Middle frontal gyrus (tissue), 1 donor: ENCODE results near the gene IL25.
"Not testable (repeated sequence)": the region's sequence is repeated elsewhere in the genome, so short reads cannot be mapped to it uniquely, and the experiment has no call there.

ENCODE experiments used
- DNase-seq: peaks from one replicate; pipeline ENCODE4 v3.0.0-alpha.2; 2015; ENCODE audit warnings: low spot score; ENCODE audit errors: extremely low spot score

IL25 gene

GRCh38 chr14:23409475-23409874 lies 36.9 kb downstream of the IL25 start:
- DNase-seq: no peak

- no peak for DNase-seq
Measured at GRCh38 chr14:23409966-23410635, 37.5 kb downstream of the IL25 start.

- no peak for DNase-seq
Measured at GRCh38 chr14:23411563-23412525, 39.2 kb downstream of the IL25 start.

- DNase-seq: no peak
Measured at GRCh38 chr14:23413681-23414080, 41.1 kb downstream of the IL25 start.

- no peak for DNase-seq
Measured at GRCh38 chr14:23414254-23414653, 41.6 kb downstream of the IL25 start.

- no peak for DNase-seq
Measured at GRCh38 chr14:23414906-23415820, 42.6 kb downstream of the IL25 start.

GRCh38 chr14:23415821-23416778 lies 43.5 kb downstream of the IL25 start:
- no peak for DNase-seq

- no peak for DNase-seq
Measured at GRCh38 chr14:23416801-23417200, 44.2 kb downstream of the IL25 start.

GRCh38 chr14:23417269-23417668 lies 44.7 kb downstream of the IL25 start:
- not testable (repeated sequence) for DNase-seq

- DNase-seq: no peak
Measured at GRCh38 chr14:23418021-23418420, 45.4 kb downstream of the IL25 start.

GRCh38 chr14:23419646-23420045 lies 47.0 kb downstream of the IL25 start:
- DNase-seq: not testable (repeated sequence)

GRCh38 chr14:23421594-23421993 lies 49.0 kb downstream of the IL25 start:
- DNase-seq: no peak

GRCh38 chr14:23423657-23424056 lies 51.0 kb downstream of the IL25 start:
- no peak for DNase-seq

- DNase-seq: no peak
Measured at GRCh38 chr14:23425169-23425568, 52.6 kb downstream of the IL25 start.

GRCh38 chr14:23425798-23426197 lies 53.2 kb downstream of the IL25 start:
- DNase-seq: not testable (repeated sequence)
